OCI-M1 (cell line): ENCODE measurements around the gene MRPL51.
"Not testable (repeated sequence)": the region's sequence is repeated elsewhere in the genome, so short reads cannot be mapped to it uniquely, and the experiment has no call there.

Source experiments
- DNase-seq: peaks from one replicate; lab custom pipeline; 2025; lab: John Stamatoyannopoulos, UW

MRPL51 gene

DNA sequence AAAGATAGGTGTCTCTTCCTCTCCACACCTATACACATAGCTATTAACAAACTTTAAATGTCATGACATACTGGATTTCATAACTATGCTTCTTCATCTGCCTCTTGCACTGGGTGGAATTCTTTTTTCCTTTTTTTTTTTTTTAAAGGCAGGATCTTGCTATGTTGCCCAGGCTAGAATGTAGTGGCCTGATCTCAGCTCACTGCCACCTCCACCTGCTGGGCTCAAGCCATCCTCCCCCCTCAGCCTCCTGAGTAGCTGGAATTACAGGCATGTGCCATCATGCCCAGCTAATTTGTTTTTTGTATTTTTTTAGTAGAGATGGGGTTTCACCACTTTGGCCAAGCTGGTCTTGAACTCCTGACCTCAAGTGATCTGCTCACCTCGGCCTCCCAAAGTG, 4.8 kb downstream of the MRPL51 start:
- no peak for DNase-seq

DNA sequence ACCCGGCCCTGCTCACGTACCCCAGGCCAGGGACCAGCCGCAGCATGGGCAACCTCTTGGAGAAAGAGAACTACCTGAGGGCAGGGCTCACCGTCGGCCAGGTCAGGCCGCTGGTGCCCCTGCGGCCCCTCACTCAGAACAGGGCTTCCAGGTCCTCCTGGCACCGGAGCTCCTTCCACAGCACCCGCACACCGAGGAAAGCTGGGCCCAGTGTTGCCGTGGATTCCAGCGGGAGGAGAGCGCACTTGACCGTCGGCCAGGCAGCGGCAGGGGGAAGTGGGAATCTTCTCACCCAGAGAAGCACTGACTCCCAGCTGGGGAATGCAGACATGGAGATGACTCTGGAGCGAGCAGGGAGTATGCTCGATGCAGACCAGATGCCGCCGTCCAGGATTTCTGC, 14.6 kb downstream of the MRPL51 start:
- no peak for DNase-seq

DNA sequence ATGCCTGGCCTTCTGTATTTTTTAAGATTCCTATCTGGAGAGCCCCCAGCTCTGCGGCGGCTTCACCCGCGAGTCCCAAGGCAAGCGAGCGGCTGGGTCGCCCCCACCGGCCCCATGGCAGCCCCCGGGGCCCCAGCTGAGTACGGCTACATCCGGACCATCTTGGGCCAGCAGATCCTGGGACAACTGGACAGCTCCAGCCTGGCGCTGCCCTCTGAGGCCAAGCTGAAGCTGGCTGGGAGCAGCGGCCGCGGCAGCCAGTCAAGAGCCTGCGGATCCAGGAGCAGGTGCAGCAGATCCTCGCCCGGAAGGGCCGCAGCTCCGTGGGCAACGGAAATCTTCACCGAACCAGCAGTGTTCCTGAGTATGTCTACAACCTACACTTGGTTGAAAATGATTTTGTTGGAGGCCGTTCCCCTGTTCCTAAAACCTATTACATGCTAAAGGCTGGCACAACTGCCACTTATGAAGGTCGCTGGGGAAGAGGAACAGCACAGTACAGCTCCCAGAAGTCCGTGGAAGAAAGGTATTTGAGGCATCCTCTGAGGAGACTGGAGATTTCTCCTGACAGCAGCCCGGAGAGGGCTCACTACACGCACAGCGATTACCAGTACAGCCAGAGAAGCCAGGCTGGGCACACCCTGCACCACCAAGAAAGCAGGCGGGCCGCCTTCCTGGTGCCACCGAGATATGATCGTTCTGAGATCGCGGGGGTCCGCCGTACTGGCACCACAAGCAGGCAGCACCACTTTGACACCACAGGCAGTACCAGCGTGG, 15.3 kb downstream of the MRPL51 start:
- not testable (repeated sequence) for DNase-seq

DNA sequence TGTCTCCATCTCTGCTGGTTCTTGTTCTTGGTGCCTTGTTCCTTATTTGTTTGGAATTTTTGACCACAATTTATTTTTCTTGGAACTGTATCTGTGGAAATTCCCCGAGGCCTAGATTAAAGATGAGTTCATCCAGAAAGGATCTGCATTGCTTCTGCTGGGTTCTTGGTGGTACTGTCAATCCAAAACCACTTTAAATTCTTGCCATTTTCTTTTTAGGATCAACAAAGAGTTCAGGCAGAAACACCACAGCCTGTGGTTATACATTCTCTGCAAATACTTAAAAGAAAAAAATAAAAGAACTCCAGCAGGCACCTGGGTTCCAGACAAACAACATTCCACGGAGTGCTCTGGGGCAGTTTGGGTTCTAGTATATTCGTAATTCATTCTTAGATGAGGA, 16.6 kb downstream of the MRPL51 start:
- no peak for DNase-seq

DNA sequence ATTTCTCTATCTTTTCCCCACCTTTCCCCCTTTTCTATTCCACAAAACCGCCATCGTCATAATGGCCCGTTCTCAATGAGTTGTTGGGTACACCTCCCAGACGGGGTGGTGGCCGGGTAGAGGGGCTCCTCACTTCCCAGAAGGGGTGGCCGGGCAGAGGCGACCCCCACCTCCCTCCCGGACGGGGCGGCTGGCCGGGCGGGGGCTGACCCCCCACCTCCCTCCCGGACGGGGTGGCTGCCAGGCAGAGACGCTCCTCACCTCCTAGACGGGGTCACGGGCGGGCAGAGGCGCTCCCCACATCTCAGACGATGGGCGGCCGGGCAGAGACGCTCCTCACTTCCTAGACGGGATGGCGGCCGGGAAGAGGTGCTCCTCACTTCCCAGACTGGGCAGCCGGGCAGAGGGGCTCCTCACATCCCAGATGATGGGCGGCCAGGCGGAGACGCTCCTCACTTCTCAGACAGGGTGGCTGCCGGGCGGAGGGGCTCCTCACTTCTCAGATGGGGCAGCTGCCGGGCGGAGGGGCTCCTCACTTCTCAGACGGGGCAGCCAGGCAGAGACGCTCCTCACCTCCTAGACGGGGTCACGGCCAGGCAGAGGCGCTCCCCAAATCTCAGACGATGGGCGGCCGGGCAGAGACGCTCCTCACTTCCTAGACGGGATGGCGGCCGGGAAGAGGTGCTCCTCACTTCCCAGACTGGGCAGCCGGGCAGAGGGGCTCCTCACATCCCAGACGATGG, 17.7 kb downstream of the MRPL51 start:
- not testable (repeated sequence) for DNase-seq

DNA sequence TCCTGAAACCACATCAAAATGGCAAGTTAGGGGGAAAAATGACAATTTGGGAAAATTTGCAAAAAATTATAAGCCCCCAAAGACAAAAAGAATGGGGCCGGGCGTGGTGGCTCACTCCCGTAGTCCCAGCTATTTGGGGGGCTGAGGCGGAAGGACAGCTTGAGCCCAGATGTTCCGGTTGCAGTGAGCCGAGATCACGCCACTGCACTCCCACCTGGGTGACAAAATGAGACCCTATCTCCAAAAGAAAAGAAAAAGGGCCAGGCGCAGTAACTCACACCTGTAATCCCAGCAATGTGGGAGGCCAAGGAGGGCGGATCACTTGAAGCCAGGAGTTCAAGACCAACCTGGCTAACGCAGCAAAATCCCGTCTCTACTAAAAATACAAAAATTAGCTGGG, 20.6 kb downstream of the MRPL51 start:
- no peak for DNase-seq

DNA sequence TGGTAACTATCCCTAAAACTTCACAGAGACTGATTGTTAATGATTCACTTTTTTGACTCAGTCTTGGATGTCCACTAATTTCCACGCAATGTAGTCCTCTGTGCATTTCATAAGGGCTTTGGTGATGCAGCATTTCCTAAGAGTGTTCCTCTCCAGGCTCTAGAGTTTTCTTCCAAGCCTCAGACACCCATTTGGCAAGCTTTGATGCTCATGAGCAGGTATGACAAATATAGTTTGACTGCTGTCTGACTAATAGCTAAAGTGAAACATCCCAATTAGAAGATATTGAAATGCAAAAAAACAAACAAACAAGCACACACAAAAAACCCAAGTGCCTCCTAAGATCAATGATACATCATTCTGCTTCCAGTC, 21.1 kb downstream of the MRPL51 start:
- DNase-seq = no peak

DNA sequence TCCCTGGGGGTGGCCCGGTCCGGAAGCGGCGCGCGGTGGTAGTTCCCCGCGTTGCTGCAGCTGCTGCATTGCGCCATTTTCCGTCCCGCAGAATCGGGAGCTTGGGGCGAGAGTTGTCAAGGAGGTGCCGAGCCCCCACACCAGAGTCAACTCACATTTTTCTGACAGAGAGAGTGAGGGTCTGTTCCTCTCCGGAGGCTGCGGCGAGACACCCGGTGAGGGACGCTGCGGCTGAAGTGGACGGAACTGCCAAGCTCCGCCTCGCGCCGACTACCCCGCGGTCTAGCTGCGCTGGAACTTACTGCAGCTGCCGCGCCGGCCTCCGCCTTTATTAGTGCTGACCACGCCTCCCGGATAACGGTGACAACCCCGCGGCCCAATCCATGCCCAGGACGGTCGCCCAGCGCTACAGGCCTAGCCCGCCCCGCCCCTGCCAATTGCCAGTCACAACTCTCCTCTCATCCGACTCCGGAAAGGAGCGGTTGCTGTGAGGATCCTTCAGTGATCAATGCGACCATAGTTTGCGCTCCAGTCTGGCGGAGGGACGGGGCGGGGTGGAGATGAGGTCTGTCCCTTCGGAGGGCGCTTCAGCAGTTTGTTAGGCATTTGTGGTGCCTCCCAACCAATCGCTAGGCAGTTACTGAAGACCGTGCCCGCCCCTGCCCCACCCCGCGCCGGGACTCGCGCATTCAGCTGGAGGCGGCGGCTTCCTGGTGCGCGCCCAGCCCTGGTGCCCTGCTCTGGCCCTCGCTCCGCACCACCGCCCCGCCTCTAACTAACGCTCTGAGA, 22.5 kb downstream of the MRPL51 start, which contains the start of gene VAMP1:
Gene VAMP1 (minus strand): TSS at position 303 of the 789 bp plus-strand sequence. CDS start 146 bp downstream, at position 157.
- DNase-seq = peak; percentile 98

DNA sequence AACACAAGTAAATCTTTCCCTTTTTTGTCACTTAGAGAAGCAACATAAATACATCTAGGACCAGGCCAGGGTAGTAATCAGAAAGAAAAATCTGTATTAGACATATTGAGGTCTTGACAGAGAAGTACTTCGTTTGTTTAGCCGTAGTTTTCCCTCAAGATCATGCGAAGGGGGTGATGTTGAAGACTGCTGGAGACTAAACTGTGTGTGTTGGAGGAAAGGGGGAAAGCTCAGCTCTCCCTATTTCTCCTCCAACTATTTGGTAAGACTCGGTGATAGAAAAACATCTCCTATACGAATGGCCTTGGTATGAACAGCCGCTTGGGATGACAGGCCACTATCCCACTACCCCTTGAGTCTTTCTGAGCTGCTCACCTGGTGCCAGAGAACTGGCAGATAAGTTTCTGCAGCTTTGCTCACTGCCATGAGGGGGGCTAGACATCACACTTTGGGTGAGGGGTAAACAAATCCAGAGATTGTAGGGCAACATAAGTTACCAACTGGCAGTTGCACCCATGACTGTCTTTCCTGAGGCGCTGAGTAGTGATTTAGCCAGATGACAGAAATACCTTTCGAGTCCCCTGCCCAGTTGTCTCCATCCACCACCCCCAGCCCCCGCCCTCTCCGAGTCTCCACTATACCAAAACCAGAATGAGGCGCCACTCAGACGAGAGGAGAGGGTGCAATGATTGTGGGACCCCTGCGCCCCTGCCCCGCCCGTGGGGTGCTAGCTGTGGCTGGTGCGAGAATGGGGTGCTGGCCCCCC, 23.3 kb downstream of the MRPL51 start:
- peak; percentile 39 for DNase-seq

DNA sequence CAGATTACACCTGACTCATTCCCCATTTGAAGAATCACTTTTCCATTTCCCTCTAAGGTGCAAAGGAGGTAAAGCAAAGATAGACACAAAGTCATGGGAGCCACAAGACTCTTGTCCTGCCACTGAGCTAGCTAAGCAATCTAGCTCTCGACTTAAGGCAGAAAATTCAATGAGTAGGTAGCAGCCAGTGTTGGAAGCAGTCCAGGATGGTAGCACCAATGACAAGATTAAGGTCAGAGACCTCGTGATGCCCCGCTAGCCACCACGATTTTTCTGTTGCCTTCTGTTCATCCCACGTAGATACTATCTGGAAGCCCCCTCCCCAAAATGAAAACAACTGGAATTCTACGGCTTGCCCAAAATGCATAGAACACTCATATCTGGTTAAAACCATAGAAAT, 24.0 kb downstream of the MRPL51 start:
- peak; percentile 26 for DNase-seq

DNA sequence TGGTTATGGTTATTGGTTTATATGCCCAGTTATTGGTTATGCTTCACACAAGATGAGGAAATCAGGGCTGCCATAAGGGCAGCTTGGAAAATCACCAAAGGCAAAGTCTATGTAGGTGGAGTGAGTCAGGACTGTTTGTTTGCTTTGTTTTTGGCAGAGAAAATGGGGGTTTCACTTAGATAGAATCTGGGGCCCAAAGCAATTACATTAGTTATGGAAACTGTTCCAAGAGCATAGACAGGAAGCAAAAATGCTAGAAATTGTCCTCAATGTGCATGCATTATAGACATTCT, 24.8 kb downstream of the MRPL51 start:
- DNase-seq = no peak

DNA sequence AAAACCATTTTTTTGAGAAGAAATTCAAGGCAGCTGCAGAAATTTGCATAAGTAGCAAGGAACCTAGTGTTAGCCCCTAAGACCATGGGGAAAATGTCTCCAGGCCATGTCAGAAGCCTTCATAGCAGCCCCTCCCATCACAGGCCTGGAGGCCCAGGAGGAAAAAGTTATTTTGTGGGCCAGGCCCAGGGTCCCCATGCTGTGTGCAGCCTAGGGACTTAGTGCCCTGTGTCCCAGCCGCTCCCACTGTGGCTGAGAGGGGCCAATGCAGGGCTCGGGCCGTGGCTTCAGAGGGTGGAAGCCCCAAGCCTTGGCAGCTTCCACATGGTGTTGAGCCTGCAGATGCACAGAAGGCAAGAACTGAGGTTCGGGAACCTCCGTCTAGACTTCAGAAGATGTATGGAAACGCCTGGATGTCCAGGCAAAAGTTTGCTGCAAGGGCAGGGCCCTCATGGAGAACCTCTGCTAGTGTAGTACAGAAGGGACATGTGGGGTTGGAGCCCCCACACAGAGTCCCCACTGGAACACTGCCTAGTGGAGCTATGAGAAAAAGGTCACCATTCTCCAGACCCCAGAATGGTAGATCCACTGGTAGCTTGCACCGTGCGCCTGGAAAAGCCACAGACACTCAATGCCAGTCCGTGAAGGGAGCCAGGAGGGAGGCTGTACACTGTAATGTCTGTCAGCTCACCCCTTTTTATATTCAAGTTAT, 25.3 kb downstream of the MRPL51 start:
- not testable (repeated sequence) for DNase-seq

DNA sequence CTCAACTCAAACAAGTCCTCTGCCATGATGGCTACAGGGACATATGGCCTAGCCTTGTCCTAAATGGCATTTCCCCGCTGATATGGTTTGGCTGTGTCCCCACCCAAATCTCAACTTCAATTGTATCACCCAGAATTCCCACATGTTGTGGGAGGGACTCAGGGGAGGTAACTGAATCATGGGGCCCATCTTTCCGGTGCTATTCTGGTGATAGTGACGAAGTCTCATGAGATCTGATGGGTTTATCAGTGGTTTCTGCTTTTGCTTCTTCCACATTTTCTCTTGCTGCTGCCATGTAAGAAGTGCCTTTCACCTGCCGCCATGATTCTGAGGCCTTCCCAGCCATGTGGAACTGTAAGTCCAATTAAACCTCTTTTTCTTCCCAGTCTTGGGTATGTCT, 26.3 kb downstream of the MRPL51 start:
- not testable (repeated sequence) for DNase-seq

DNA sequence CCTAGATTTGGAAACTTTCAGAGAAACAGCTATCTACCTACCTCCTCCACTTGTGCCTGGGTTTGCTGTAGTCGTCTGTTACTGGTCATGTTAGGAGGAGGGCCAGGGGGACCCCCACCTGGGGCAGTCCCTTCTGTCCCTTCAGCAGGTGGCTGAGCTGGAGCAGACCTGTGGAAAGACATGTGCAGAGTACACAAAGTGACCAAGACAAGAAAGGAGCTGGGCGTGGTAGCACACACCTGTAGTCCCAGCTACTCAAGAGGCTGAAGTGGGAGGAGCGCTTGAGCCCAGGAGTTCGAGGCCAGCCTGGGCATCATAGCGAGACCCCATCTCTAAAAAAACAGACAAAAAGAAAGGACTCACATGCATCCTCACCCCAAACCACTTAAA, 26.9 kb downstream of the MRPL51 start:
- DNase-seq = no peak

DNA sequence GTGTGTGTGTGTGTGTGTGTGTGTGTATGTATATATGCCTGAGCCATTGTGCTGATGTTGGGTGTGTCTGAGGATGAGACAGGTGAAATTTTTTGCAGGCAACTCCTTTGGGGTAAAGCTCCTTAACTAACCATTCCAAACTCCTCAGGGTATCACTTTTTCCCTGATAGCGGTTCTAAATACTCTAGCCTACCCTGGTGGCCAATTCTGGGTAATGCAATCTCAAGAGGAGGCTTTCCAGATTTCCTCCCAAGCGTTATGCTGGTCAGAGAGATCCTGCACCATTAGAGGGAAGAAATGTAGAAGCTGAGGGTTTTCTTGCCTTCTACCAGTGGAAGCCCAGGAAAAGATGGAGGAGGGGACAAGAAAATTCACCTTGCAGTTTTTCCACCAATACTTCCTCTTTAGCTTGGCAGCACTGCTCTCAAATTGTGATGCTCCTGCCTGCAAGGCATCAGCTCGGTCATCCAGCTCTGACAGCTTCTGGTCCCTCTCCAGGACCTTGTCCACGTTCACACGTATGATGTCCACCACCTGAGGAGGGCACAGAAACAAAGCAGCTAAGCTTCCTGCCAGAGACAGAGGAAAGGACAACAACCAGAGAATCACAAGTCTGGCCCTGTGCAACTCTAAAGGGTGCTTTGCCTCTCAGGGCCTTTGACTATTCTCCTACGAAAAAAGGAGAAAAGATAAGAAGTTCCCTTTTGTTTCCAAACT, 27.4 kb downstream of the MRPL51 start:
- peak; percentile 81 for DNase-seq

DNA sequence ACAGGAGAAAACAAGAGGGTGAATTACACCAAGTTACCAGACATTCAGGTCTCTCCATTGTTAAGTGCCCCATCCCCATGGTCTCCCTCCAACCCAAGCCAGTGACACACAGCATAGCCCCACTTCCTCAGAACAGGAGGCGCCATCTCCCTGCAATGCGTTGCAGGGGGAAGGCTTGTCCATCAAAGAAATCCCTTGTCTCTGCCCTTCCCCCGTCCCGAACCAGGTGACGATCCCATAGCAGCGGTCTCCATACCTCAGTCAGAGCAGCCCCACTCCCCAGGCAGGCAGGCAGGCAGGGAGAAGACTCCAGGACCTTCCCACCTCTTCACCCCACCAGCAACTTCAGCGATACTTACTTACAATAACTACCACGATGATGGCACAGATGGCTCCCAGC, 28.5 kb downstream of the MRPL51 start:
- DNase-seq = no peak

DNA sequence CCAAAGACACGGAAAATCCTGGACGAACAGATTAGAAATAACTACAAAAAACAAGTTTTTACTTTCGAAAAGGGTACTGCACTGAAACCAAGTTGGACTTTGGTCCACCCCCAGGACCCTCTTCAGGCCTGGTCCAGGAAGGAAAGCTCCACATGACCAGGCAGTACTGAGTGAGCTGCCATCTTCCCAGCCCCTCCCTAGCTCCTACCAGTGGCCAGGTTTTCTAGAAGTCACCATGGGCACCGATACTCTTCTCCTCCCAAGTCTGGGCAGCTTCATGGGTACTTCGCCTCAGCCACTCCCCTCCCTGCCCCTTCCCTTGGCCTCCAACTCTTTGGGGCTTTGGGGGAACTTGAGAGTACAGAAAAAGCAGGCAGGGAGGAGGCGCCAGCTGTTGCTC, 29.2 kb downstream of the MRPL51 start:
- no peak for DNase-seq

DNA sequence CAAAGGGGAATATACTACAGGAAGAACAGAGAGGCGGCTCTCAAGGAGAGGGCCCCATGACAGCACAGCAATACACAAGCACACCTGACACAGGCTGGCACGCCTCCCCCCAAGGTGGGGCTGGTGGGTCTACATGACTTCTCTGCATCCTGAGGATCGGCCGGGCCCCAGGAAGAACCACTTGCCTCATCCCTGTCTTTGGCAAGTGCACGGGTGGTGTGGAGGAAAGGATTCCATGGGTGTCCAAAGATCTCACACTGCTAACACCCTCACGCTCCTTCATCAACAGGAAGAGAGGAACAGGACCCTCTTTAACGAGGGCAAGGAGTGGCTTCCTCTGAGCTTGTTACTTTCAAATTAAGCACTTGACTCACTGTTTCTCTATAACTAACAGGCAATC, 29.8 kb downstream of the MRPL51 start:
- no peak for DNase-seq

DNA sequence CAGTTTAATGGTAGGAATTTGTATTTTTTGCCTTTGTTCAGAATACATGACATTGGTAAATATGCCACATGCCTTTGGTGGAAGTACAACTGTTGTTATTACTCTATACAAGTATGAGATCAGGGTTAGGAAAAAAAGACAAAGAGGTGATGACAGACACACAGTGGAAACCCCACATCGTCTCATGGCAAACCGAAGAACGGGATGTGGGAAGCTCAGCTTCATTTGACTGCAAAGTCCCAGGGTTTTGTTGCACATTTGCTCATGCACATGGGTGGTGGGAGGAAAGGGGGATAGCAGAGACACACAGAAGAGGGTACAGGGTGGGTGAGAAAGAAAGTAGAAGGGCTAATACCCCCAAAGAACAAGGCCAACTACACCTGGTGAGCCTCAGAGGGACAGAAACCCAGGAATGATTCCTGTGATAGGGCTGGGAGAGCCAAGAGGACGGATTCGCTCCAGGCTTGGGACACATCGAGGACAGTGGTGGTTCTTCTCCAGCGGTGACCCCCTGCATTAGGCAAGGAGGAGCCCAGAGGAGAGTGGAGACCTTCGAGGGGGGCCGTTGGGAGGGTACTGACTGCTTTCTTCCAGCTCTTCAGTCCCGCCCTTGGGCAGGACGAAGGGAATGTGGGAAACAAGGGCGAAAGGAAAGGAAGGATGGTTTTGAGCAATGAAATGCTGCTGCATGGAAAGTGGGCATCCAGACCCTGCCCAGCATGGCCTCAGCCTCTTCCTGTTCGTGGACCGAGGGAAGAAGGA, 30.6 kb downstream of the MRPL51 start:
- no peak for DNase-seq
